ENCODE data around the gene MYH9. TPM values are rescaled to one million over a fixed set of nuclear protein-coding genes. Genes with fewer than 3 reads are reported as not detected.

MYH9 gene
- total RNA-seq, 1 experiment from 2014 or later, result 788 TPM

DNA sequence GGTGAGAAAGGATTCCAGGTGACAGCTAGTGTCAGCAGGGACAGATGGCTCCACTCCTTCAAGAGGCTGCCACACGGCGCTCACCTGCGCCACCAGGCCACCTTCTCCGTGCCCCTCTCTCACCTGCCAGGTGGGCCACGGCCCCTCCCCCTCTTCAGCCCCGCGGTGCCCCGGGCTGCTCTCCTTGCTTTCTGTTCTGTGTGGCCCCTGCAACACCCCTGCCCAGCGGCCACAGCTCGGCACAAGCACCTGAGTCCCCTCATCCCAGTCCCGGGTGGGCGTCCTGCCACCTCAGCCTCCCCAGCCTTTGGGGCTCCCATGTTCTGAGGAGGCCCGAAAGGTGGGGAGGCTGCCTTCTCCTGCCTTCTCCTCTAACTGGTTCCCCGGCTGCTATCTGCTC is 88.5 kb downstream of the MYH9 start:
- peaks cover 20% of the 10 kb centered on the region for H3K4me1 ChIP-seq (ENCODE audit: control insufficient read depth, insufficient read depth, low read length)
- no peaks in the 10 kb centered on the region for H3K27me3 ChIP-seq (ENCODE audit: control insufficient read depth, insufficient read depth, low read length)
- intact Hi-C loops (cut with micrococcal nuclease; ENCODE audit: unreplicated experiment) (no loop called here), in situ Hi-C loops (cut with HindIII; ENCODE audit: low pct_unique_long_range_greater_than_20kb, low sequenced_read_pairs) (no loop called here)
- BruUV-seq (replicated peaks), result no TSS peak
- no peak for TF ChIP-seq SIN3A (IDR thresholded peaks at IDR 0.05; ENCODE audit: borderline replicate concordance, insufficient read depth, low read depth, low read length)
- TF ChIP-seq, protein P1, sequence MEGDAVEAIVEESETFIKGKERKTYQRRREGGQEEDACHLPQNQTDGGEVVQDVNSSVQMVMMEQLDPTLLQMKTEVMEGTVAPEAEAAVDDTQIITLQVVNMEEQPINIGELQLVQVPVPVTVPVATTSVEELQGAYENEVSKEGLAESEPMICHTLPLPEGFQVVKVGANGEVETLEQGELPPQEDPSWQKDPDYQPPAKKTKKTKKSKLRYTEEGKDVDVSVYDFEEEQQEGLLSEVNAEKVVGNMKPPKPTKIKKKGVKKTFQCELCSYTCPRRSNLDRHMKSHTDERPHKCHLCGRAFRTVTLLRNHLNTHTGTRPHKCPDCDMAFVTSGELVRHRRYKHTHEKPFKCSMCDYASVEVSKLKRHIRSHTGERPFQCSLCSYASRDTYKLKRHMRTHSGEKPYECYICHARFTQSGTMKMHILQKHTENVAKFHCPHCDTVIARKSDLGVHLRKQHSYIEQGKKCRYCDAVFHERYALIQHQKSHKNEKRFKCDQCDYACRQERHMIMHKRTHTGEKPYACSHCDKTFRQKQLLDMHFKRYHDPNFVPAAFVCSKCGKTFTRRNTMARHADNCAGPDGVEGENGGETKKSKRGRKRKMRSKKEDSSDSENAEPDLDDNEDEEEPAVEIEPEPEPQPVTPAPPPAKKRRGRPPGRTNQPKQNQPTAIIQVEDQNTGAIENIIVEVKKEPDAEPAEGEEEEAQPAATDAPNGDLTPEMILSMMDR (IDR thresholded peaks at IDR 0.05), result no peak
- TF ChIP-seq, protein P2, sequence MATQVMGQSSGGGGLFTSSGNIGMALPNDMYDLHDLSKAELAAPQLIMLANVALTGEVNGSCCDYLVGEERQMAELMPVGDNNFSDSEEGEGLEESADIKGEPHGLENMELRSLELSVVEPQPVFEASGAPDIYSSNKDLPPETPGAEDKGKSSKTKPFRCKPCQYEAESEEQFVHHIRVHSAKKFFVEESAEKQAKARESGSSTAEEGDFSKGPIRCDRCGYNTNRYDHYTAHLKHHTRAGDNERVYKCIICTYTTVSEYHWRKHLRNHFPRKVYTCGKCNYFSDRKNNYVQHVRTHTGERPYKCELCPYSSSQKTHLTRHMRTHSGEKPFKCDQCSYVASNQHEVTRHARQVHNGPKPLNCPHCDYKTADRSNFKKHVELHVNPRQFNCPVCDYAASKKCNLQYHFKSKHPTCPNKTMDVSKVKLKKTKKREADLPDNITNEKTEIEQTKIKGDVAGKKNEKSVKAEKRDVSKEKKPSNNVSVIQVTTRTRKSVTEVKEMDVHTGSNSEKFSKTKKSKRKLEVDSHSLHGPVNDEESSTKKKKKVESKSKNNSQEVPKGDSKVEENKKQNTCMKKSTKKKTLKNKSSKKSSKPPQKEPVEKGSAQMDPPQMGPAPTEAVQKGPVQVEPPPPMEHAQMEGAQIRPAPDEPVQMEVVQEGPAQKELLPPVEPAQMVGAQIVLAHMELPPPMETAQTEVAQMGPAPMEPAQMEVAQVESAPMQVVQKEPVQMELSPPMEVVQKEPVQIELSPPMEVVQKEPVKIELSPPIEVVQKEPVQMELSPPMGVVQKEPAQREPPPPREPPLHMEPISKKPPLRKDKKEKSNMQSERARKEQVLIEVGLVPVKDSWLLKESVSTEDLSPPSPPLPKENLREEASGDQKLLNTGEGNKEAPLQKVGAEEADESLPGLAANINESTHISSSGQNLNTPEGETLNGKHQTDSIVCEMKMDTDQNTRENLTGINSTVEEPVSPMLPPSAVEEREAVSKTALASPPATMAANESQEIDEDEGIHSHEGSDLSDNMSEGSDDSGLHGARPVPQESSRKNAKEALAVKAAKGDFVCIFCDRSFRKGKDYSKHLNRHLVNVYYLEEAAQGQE (IDR thresholded peaks at IDR 0.05; ENCODE audit: insufficient read depth in 1 of 2, low read depth in 2 of 2, low read length in 1 of 2), result no peak
- no peak for TF ChIP-seq POLR2AphosphoS5 (IDR thresholded peaks at IDR 0.05; ENCODE audit: low read depth, low read length)
- no peak for TF ChIP-seq TCF7L2 (IDR thresholded peaks at IDR 0.05; ENCODE audit: low read depth, low read length)
- ChIA-PET CTCF (no interaction called here), POLR2A (no interaction called here)
- H3K27ac ChIP-seq (ENCODE audit: low read length), result no peak overlapping the region
- DNase-seq (ENCODE audit: low read depth, low spot score) (no peak), ATAC-seq (no peak)
- no peaks in the 10 kb centered on the region for H3K9me3 ChIP-seq (ENCODE audit: control insufficient read depth, insufficient read depth, low read depth, low read length)
- peaks cover 48% of the 10 kb centered on the region for H3K36me3 ChIP-seq (ENCODE audit: control insufficient read depth, insufficient read depth, low read length)
- H3K4me3 ChIP-seq (ENCODE audit: low read depth in 2 of 2, low read length in 2 of 2), result no peak overlapping the region

DNA sequence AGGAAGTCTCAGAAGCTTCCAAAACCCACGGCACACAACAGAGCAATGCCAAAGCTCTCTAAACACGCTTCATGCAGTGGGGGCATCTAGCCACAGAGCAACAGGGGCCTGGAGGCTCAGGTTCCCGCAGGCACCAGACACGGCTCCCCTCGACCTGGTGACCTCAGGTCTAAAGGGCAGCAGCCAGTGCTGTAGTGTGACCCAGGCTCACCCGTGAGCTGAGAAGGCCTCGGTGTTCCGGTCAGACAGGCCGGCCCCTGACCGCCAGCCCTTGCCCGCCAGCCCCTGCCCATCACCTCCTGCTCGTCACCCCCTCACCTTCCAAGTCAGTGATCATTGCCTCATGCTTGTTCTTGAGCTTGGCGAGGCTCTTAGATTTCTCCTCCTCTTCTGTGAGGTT is 89.2 kb downstream of the MYH9 start:
- no peak overlapping the region; the same call in 1 of the 2 replicates for H3K27ac ChIP-seq (ENCODE audit: low read length)
- intact Hi-C loops (cut with micrococcal nuclease; ENCODE audit: unreplicated experiment), result no loop called here
- in situ Hi-C loops (cut with HindIII; ENCODE audit: low pct_unique_long_range_greater_than_20kb, low sequenced_read_pairs), result no loop called here
- no peaks in the 10 kb centered on the region for H3K9me3 ChIP-seq (ENCODE audit: control insufficient read depth, insufficient read depth, low read depth, low read length)
- POLR2A ChIA-PET, result interaction anchor here (0.5 kb wide), 1 partner anchor 82 kb away, joined by 5 read pairs; no protein-coding TSS in a partner anchor
- no peak for ATAC-seq
- H3K27me3 ChIP-seq (ENCODE audit: control insufficient read depth, insufficient read depth, low read length), result no peaks in the 10 kb centered on the region
- peaks cover 45% of the 10 kb centered on the region for H3K36me3 ChIP-seq (ENCODE audit: control insufficient read depth, insufficient read depth, low read length)
- TF ChIP-seq, protein P1 (IDR thresholded peaks at IDR 0.05), result no peak
- TF ChIP-seq POLR2AphosphoS5 (IDR thresholded peaks at IDR 0.05; ENCODE audit: low read depth, low read length) (no peak), SIN3A (IDR thresholded peaks at IDR 0.05; ENCODE audit: borderline replicate concordance, insufficient read depth, low read depth, low read length) (no peak), TCF7L2 (IDR thresholded peaks at IDR 0.05; ENCODE audit: low read depth, low read length) (no peak)
- TF ChIP-seq, protein P2 (IDR thresholded peaks at IDR 0.05; ENCODE audit: insufficient read depth in 1 of 2, low read depth in 2 of 2, low read length in 1 of 2), result no peak
- CTCF ChIA-PET, result no interaction called here
- BruUV-seq (replicated peaks), result no TSS peak
- no peak for DNase-seq (ENCODE audit: low read depth, low spot score)
- peaks cover 18% of the 10 kb centered on the region for H3K4me1 ChIP-seq (ENCODE audit: control insufficient read depth, insufficient read depth, low read length)
- H3K4me3 ChIP-seq (ENCODE audit: low read depth in 2 of 2, low read length in 2 of 2), result no peak overlapping the region

All from Panc1 (cell line).